Activated CD8-positive, alpha-beta memory T cell treated with anti-CD3 and anti-CD28 coated beads for 24 hours (primary cell): Measurements from ENCODE around the gene MAML2.

ENCODE experiments used
- DNase-seq: peaks from one replicate; pipeline ENCODE4 v3.0.0-alpha.2; 2020

The MAML2 gene

DNA sequence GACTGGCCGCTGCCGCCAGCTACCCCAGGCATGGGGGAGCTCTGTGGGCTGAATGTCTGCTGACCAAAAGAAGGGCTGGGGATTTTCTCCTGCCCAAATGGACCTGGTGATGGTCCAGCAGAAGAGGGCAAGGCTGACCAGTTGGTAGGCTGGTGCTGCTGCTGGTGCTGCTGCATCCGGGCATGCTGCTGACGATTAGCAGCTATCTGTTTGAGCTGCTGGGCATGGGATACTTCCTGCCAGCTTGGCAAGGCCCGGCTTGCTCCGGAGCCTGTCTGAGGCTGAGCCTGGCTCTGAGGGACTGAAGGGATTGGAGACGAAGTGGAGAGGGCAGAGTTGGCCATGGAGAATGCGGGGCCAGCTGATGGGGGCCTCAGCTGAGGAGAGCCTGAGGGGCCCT, 250.5 kb downstream of the MAML2 start:
- DNase-seq, result no peak

- DNase-seq, result no peak
Observed at GRCh38 chr11:96091476-96091875, 251.5 kb downstream of the MAML2 start.

DNA sequence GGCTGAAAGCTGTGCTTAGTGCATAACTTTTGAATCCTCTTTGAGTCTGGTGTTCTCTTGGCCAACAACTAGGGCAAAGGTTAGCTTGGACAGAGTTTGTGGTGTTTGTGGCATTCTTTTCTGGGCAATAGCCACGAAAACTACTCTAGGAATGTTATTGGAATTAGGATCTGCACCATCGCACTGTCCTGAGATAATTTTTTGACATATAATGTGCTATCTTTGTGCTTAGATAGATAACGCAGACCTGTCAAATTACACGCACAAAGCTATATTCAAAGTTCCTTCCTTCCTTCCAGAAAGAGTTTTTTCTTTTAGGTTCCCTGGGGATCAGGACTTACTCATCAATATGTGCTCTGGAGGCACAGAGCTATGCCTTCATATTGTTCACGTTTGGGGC, 252.3 kb downstream of the MAML2 start:
- no peak for DNase-seq

DNA sequence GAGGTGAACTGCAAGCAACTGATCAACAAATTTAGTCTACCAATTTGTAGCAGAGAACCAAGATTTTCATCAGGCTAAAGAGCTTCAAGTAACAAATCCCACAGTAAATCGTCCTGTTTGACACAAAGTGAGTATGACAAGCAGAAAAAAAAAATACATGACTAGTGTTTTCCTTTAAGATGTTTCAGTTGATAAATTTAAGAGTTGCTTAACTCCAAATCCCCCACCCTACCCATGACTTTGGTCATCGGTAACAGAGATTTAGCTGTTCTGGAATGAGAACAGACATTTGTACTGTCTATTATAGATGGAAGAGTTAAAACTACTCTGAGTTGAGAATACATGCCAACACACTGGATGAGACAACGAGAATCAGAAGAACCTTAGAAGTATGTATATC, 254.1 kb downstream of the MAML2 start:
- DNase-seq, result no peak

DNA sequence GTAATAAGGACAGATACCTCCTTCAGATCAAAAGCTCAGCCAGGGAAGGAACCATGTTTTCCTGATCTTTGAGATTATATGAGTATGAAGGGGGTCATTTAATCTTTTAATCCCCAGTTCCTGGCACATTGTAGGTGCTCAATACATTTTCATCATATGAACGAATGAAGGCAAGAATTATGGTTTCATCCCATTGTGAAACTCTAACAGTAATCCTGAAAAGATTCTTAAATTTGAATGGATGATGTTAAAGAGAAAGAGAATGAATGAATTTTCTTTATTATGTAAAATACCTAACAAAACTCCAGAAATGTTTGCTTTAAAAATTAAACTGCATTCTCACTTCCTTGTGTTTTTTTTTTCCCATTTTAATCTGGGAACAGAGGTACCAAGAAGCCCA, 256.9 kb downstream of the MAML2 start:
- no peak for DNase-seq

- DNase-seq, result no peak
Observed at GRCh38 chr11:96085319-96085930, 257.6 kb downstream of the MAML2 start.

- no peak for DNase-seq
Observed at GRCh38 chr11:96084610-96085318, 258.2 kb downstream of the MAML2 start.

GRCh38 chr11:96082936-96083335, 260.1 kb downstream of the MAML2 start:
- DNase-seq, result no peak

DNA sequence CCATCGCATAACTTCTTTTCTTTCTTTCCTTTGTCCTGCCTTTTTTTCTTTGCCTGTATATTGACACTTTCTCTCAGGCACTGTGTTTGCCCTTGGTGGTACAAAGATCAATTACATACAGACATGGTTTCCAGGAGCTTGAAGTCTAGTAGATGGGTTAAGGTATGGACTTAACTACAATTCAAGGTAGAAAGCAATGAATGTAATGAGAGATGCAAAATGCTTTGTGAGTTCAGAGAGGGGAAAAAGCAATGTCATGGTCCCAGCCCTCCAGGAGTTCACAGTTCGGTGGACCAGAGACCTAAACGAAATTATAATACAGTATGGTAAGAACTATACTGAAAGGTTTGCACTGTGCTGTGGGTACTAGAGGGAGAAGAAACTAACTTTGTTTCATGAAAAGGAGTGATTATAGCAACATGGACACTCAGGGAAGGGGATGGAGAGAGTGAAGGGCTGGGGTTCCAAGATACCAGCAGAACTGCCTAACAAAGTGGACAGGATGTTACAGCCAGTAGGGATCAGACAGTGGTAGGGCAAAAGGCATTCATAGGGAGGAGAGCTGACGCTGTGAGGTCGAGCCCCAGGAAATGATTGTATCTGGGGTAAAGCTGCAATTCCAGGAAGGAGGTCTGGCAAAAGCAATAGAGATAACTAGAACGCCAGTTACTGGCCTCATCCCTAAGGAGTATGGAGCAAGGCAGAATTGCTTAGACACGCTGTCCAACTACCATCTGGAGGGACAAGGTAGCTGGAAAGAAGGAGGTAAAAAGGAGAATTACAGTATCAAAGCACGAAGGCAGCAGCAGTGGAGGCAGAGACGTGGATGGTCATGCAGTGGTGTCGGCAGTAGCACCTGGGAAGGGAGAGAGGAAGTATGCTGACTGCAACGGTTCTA, 260.7 kb downstream of the MAML2 start:
- DNase-seq, result no peak

GRCh38 chr11:96081561-96081960, 261.4 kb downstream of the MAML2 start:
- no peak for DNase-seq

- DNase-seq, result no peak
Observed at GRCh38 chr11:96079691-96080090, 263.3 kb downstream of the MAML2 start.

- DNase-seq, result no peak
Observed at GRCh38 chr11:96075532-96075959, 267.4 kb downstream of the MAML2 start.

DNA sequence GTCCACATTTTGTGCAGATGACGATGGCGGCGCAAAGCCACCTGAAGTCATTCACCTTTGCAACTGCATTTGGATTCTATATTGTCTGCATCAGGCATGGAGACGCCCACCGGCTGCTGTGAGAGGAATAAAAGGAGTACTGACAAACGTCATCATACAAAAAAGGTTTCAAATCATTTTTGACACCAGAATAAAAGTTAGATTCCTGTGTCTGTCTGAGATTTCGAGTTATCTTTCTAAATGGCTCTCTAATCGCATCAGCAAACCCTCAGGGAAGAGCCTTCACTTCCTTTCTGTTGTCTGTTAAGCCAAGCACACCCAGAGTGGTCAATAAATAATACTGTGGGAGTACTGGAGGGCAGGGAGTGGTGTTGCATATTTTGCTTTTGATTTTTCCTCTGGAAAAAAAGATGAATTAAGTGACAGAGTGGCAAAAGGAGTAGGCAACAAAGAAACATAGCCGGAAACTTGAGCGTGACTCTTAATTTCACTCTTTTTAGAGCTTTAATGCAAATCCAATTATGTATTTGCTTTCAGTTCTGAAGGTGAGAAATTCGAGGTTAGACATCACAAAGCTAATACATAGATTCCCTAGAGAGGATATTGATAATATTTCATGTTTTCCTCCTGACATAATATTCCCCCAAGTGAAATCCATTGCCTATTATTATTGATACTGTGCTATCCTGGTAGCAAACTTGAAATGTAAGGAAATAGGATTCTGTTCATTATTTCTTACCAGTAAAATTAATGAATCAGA, 268.3 kb downstream of the MAML2 start:
- no peak for DNase-seq

DNA sequence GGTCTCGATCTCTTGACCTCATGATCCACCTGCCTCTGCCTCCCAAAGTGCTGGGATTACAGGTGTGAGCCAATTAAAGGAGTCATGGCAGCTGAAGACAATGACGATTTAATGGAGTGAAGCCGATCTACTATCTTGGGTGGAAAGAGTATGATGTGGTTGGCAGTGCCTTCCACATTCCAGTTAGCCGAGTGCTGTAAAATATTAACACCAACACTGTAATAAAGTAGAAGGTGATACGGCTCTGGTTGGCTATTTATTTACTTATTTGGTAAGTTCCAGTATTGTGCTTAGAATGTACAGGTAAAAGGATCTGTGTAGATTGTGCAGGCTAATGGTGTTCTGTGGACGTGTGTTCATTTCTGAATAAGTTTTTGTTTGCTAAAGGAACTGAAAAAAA, 269.5 kb downstream of the MAML2 start:
- no peak for DNase-seq

DNA sequence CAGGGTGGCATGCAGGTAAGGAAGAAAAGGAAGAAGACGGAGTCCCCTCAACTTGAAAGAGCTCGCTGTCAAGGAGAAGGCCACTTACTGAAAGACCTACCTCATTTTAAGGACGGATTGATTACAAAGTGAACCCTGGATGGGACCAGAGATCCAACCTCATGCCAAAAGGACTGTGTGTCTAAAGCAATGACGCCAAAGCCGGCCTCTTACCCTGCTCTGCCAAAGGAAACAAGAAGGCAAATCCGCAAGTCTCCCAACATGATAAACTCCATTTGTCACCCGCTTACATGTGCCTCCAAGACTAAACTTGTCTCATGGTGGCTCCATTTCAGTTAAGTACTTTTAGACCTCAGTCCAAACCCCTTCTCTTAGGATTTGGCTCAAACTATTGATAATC, 270.4 kb downstream of the MAML2 start:
- DNase-seq, result no peak

GRCh38 chr11:96070453-96070852, 272.5 kb downstream of the MAML2 start:
- DNase-seq, result no peak

GRCh38 chr11:96067160-96067559, 275.8 kb downstream of the MAML2 start:
- no peak for DNase-seq

- no peak for DNase-seq
Observed at GRCh38 chr11:96065379-96065778, 277.6 kb downstream of the MAML2 start.

- DNase-seq, result no peak
Observed at GRCh38 chr11:96063886-96064285, 279.1 kb downstream of the MAML2 start.

DNA sequence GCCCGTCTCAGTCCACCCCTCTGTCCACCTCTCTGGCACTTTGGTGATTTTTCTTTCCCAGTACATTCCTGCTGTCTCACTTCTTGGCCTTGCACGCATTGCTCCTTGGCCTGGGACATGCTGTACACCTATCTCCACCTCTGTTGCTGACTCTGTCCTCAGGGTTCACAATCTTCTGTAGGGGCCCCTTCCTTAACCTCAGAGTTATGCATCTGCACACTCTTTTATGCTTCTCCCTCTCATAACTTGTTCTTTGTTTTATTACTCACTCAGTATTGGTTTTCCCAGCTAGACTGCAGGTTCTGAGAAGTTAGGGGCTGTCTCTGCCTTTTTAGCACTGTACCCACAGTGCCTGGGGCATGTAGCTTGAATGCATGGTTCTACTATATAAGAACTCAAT, 279.9 kb downstream of the MAML2 start:
- DNase-seq, result no peak

GRCh38 chr11:96062134-96062533, 280.9 kb downstream of the MAML2 start:
- DNase-seq, result no peak

DNA sequence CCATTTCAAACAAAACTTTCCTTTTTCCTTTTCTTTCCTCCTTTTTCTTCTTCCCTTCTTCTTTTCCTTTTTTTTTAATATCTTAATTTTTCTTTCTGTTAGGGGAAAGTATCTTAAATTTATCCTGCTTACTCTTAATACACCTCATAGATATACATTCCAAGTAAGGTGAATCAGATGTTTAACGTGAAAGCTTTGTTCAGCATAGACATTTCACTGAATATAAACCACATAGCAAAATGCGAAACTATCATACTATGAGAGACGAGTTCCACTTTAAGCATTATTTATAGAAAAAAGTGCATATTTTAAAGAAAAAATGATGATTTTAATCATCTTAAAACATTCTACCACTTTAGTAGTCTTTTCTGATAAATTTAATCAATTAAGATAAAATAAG, 281.3 kb downstream of the MAML2 start:
- DNase-seq, result no peak

- no peak for DNase-seq
Observed at GRCh38 chr11:96061069-96061468, 281.9 kb downstream of the MAML2 start.
